ENCODE data around the gene LSAMP. TPM values are rescaled to one million over a fixed set of nuclear protein-coding genes. Genes with fewer than 3 reads are reported as not detected.

The LSAMP gene
- total and polyA plus RNA-seq, 2 of the 13 experiments (the other 11 are each of a cell fraction or from before 2014, with no cell fraction given), result not detected

GRCh38 chr3:116165641-116166040, 279.6 kb downstream of the LSAMP start:
- Histone ChIP-seq H3K79me2 (ENCODE audit: insufficient read depth, low read length) (no peaks in the 10 kb centered on the region), H3K27me3 (ENCODE audit: control insufficient read depth in 1 of 2, insufficient read depth in 2 of 2, low read length in 2 of 2) (no peaks in the 10 kb centered on the region), H2AFZ (ENCODE audit: low read length) (no peak overlapping the region), H3K4me3 (replicated peaks in 1 of 3; ENCODE audit: insufficient read depth in 1 of 3, low read depth in 2 of 3, low read length in 3 of 3) (no peak overlapping the region), H3K9me3 (ENCODE audit: low read length) (no peaks in the 10 kb centered on the region), H3K4me2 (ENCODE audit: low read depth, low read length) (no peak overlapping the region), H3K27ac (ENCODE audit: extremely low read length, insufficient read depth, low read length) (no peak overlapping the region), H4K20me1 (ENCODE audit: insufficient read depth, low read length) (no peaks in the 10 kb centered on the region), H3K9ac (ENCODE audit: insufficient read depth, low read depth, low read length) (no peak overlapping the region), H3K4me1 (ENCODE audit: insufficient read depth, low read length) (no peaks in the 10 kb centered on the region), H3K36me3 (replicated peaks in 1 of 2; ENCODE audit: control insufficient read depth in 1 of 2, insufficient read depth in 2 of 2, low read length in 2 of 2) (no peaks in the 10 kb centered on the region)
- intact Hi-C loops (cut with micrococcal nuclease; ENCODE audit: unreplicated experiment), result no loop called here
- ChIA-PET CTCF (ENCODE audit: low intra/inter-chr PET ratio, low total read pairs) (no interaction called here), POLR2A (no interaction called here)
- DNase-seq (ENCODE audit: low spot score) (no peak), FAIRE-seq (no peak), ATAC-seq (no peak)
- BruUV-seq (replicated peaks), result no TSS peak
- no peak for TF ChIP-seq ZNF414 (CRISPR knock-in tag; IDR thresholded peaks at IDR 0.05)
- no peak for TF ChIP-seq ZNF230 (CRISPR knock-in tag; IDR thresholded peaks at IDR 0.05)
- no peak for TF ChIP-seq NR1H2 (CRISPR knock-in tag; IDR thresholded peaks at IDR 0.05; ENCODE audit: borderline replicate concordance, low read depth)
- TF ChIP-seq DPF2 (CRISPR knock-in tag; IDR thresholded peaks at IDR 0.05; ENCODE audit: borderline replicate concordance, low read depth), result no peak
- TF ChIP-seq THAP7 (CRISPR knock-in tag; IDR thresholded peaks at IDR 0.05), result no peak
- no peak for TF ChIP-seq ZNF160 (CRISPR knock-in tag; IDR thresholded peaks at IDR 0.05)
- TF ChIP-seq ZNF792 (CRISPR knock-in tag; IDR thresholded peaks at IDR 0.05), result no peak
- no peak for TF ChIP-seq E2F2 (CRISPR knock-in tag; IDR thresholded peaks at IDR 0.05; ENCODE audit: borderline replicate concordance)
- TF ChIP-seq FOXC1 (CRISPR knock-in tag; IDR thresholded peaks at IDR 0.05; ENCODE audit: borderline replicate concordance), result no peak
- TF ChIP-seq HOXA5 (CRISPR knock-in tag; IDR thresholded peaks at IDR 0.05), result no peak
- TF ChIP-seq KDM2A (CRISPR knock-in tag; IDR thresholded peaks at IDR 0.05; ENCODE audit: borderline replicate concordance, low read depth), result no peak
- no peak for TF ChIP-seq TEAD2 (CRISPR knock-in tag; IDR thresholded peaks at IDR 0.05)
- TF ChIP-seq AGO1 (IDR thresholded peaks at IDR 0.05; ENCODE audit: low read depth, low read length, poor library complexity, severe bottlenecking), result no peak
- TF ChIP-seq ZNF768 (CRISPR knock-in tag; IDR thresholded peaks at IDR 0.05), result no peak
- no peak for TF ChIP-seq ZFX (CRISPR knock-in tag; IDR thresholded peaks at IDR 0.05; ENCODE audit: low read depth)
- TF ChIP-seq ATM (IDR thresholded peaks at IDR 0.05; ENCODE audit: borderline replicate concordance), result no peak
- TF ChIP-seq ZBTB26 (CRISPR knock-in tag; IDR thresholded peaks at IDR 0.05; ENCODE audit: borderline replicate concordance), result no peak
- in situ Hi-C loops (cut with HindIII; ENCODE audit: extremely low pct_ligation_motif_present, low pct_unique_long_range_greater_than_20kb), result no loop called here

Data from HepG2 (cell line).